GM18526 (cell line): Measurements from ENCODE around the gene FLAD1.

Experiments used
- POLR2A ChIP-seq: IDR thresholded peaks from 3 replicates; pipeline ENCODE4 v1.6.1; 2011; ENCODE audit not compliant: insufficient read length; ENCODE audit errors: extremely low read depth

The FLAD1 gene

GRCh38 chr1:154945160-154945961, 37.8 kb upstream of the FLAD1 start:
- TF ChIP-seq POLR2A, result no peak

DNA sequence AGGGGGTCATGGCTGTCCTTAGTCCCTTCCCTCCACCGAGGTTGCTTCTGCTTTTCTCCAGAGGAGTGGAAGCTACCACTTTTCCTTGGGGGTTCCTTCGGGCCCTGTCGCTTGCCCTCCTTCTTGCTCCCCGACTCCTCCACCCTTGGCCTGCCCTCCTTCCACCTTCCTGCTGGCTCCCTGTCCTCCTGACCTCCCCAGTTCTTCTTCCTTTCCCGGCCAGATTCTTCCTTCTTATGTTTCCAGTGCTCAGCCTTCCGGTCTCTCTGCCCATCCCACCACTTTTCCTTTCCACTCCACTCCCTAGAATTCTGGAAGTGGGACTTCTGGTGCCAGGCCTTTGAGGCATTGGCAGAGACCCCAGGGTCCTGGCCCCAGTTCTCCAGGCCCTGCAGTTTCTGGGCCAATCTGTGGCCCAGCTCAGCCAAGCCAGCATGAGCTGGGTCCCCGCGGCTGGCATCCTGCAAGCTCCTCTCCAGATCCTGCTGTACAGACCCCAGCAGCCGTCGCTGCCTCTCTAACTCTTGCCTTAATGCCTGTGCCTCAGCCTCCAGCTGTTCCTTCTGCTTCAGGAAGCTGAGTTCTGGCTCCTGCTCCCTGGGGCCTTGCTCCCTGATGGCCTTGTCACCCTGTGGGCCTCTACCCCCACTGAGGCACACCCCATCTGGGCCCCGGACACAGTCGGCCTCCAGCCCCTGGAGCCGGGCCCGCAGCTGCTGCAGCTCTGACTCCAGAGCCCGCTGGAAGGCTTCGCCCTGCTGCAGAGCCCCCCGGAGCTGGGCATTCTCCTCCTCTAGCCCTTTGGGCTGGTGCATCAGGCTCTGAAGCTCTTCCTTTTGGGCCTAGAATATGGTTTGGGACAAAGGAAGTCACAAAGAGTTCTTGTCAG, 36.9 kb upstream of the FLAD1 start:
- no peak for TF ChIP-seq POLR2A

DNA sequence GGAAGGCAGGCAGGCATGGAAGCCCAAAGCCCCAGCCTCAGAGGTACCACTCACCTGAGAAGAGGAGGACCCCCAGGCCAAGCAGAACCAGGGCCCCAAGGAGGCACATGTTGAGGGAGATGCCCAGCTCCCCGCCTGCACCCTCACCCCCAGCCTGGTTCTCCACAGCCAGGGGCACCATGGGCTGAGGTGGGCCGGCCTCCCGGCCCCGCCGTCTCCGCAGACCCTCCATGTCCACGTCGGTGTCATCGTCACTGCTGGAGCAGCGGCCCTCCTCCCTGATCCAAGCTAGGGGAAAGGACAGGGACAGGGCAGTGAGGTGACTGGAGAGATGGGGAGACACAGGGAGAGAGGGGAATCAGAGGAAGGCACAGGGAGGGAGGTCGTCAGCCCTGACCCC, 35.1 kb upstream of the FLAD1 start:
- TF ChIP-seq POLR2A, result no peak

- TF ChIP-seq POLR2A, result no peak
Measured at GRCh38 chr1:154951901-154952657, 31.1 kb upstream of the FLAD1 start.

GRCh38 chr1:154952664-154953063, 30.5 kb upstream of the FLAD1 start:
- TF ChIP-seq POLR2A, result no peak

GRCh38 chr1:154953611-154954038, 29.5 kb upstream of the FLAD1 start:
- TF ChIP-seq POLR2A, result no peak

- TF ChIP-seq POLR2A, result no peak
Measured at GRCh38 chr1:154954541-154954940, 28.6 kb upstream of the FLAD1 start.

GRCh38 chr1:154955039-154955717, 28.0 kb upstream of the FLAD1 start:
- TF ChIP-seq POLR2A, result peak; percentile 26

DNA sequence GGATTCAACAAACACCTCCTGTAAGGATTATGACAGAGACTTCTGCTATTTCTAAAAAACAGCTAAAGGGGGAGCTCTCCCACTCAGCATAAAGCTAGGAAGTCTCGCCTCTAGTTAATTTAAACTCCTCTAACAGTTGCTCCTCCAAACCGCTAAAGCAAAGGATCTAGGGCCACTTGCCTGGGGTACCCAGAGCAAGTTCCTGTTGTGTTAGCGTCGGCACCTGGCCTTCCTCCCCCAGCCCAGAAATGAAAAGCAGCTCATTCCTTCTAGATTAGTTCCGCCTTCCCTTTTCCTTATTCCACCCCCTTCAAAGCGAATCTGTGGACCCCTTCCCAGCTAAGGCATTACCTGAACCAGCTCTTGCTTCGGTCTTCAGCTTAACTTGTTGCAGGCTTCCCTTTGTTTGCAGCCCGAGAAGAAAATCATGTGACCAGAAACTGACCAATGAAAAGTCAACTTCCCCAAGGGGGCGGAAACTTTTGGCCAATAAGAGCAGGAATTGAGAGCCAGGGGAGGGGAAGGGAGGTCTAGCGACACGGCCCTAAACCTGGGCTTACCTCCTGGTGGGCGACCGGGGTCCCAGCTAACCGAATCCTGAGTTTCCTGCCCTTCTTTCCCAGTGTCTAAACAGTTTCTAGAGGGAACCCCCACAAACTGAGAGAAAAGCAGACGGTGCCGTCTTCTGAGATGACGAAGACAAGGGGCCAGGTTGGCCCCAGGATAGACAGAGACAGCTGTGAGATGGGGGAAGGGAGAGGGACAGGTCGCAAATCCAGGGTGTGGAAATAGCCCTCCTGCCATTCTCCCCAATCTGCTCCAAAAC, 27.2 kb upstream of the FLAD1 start, which contains the start of gene PBXIP1:
Gene PBXIP1 (minus strand): TSS at position 382 of the 826 bp plus-strand sequence. CDS start 2,378 bp downstream, outside the sequence.
- no peak for TF ChIP-seq POLR2A

DNA sequence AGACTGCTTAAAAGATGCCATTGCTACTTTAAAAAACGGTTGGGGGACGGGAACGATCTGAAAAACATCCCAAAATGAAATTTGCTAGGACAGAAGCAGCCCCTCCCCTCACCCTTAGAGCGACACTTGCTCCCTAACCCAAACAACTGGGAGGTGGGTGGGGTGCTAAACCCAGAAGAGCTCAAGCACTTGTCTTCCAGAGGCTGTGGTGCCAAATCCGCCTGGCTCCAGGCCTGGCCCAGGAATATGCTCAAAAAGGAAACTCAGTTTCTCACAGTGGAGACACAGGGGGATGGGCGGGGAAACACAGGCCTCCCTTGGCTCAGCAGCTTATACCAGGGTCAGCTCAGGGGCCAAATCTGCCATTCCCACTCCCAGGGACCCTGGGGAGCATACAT, 26.6 kb upstream of the FLAD1 start:
- TF ChIP-seq POLR2A, result no peak

- TF ChIP-seq POLR2A, result no peak
Measured at GRCh38 chr1:154957091-154957657, 26.0 kb upstream of the FLAD1 start.

DNA sequence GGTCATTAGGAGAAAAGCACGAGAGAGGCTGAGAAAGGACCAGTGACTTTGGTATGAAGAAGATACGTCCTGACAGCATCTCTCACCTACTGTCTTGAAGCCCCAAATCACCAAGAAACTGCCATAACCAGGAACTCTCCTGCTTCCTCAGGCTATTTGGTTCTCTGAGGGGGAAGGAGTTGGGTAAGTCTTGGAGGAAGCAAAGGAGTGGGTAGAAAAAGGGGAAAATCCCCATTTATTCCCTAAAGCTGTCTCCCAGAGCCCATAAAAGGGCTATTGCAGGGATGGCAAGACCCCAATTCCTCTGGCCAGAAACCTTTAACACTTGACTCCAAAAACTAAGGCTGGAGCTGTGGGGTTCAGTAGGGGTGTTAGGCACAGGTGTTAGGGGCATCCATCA, 25.1 kb upstream of the FLAD1 start:
- TF ChIP-seq POLR2A, result no peak

DNA sequence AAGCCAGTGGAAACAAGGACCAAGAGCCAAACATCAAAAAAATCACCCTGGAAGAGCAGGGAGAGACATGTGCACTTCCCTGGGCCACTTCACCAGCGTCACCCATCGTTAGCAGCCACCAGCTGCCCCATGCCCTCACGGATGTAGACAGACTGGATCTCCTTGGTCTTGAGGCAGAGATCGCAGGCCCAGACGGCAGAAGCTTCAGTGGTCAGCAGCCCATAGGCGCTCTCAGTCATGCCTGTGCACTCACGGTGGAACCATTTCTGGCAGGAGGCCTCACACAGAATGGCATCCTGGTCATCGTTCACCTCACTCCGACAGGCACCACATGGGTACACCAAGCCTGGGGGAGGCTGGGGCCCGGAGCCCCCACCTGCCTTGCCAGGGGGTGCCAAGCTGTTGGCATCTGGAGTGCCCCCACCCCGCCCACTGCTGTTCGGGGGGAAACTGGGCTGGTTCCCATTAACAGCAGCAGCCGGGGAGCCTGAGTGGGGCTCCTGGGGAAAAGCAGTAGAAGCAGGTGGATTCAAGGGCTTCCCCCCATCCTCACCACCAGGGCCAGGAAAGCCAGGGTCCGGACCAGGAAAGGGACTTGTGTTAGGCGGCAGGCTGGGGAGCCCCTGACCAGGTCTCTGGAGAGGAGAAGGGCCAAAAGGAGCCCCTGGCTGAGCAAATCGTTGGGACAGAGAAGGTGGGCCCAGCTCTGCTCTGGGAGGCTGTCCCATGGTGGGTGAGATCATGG, 24.3 kb upstream of the FLAD1 start:
- no peak for TF ChIP-seq POLR2A
